Non-pigmented ciliary epithelial cell (primary cell): Measurements from ENCODE around the gene POU6F2.

Experiments used
- DNase-seq: peaks from one replicate; pipeline ENCODE4 v3.0.0-alpha.2; 2010; ENCODE audit warnings: low read depth

The POU6F2 gene

GRCh38 chr7:39446546-39446945 is 468.8 kb downstream of the POU6F2 start:
- DNase-seq = no peak

- DNase-seq = no peak
Measured at GRCh38 chr7:39451901-39452300, 474.2 kb downstream of the POU6F2 start.

GRCh38 chr7:39453743-39454355 is 476.1 kb downstream of the POU6F2 start:
- DNase-seq = peak; percentile 19

GRCh38 chr7:39458061-39458745 is 480.5 kb downstream of the POU6F2 start:
- no peak for DNase-seq

- no peak for DNase-seq
Measured at GRCh38 chr7:39459636-39460035, 481.9 kb downstream of the POU6F2 start.

- DNase-seq = no peak
Measured at GRCh38 chr7:39460486-39460885, 482.8 kb downstream of the POU6F2 start.

- no peak for DNase-seq
Measured at GRCh38 chr7:39461263-39461820, 483.6 kb downstream of the POU6F2 start.

- no peak for DNase-seq
Measured at GRCh38 chr7:39463252-39463651, 485.5 kb downstream of the POU6F2 start.

- DNase-seq = no peak
Measured at GRCh38 chr7:39464350-39465054, 486.8 kb downstream of the POU6F2 start.

- peak; percentile 38 for DNase-seq
Measured at GRCh38 chr7:39465055-39465929, 487.6 kb downstream of the POU6F2 start.

- DNase-seq = no peak
Measured at GRCh38 chr7:39468261-39468660, 490.6 kb downstream of the POU6F2 start.

GRCh38 chr7:39468808-39469374 is 491.2 kb downstream of the POU6F2 start:
- no peak for DNase-seq

GRCh38 chr7:39480901-39481300 is 503.2 kb downstream of the POU6F2 start:
- no peak for DNase-seq

- no peak for DNase-seq
Measured at GRCh38 chr7:39488467-39489393, 511.0 kb downstream of the POU6F2 start.

GRCh38 chr7:39490296-39490695 is 512.6 kb downstream of the POU6F2 start:
- DNase-seq = no peak

GRCh38 chr7:39493934-39494333 is 516.2 kb downstream of the POU6F2 start:
- no peak for DNase-seq

GRCh38 chr7:39501358-39501757 is 523.6 kb downstream of the POU6F2 start:
- DNase-seq = peak; percentile 6

- no peak for DNase-seq
Measured at GRCh38 chr7:39504963-39505362, 527.3 kb downstream of the POU6F2 start.

GRCh38 chr7:39507866-39508551 is 530.3 kb downstream of the POU6F2 start:
- no peak for DNase-seq

GRCh38 chr7:39509436-39509835 is 531.7 kb downstream of the POU6F2 start:
- DNase-seq = no peak
